ENCODE measurements around the gene MAST4.

- no peak for TF ChIP-seq POLR2AphosphoS5 (IDR thresholded peaks at IDR 0.05; ENCODE audit: low read depth, low read length)
- TF ChIP-seq POLR2A (IDR thresholded peaks at IDR 0.05; ENCODE audit: low read depth, low read length) = no peak
- no peak for TF ChIP-seq TAF1 (IDR thresholded peaks at IDR 0.05; ENCODE audit: borderline replicate concordance, low read depth, low read length)
Measured at GRCh38 chr5:66933066-66933465, 336.9 kb downstream of the MAST4 start.

All from GM12892 (cell line).